Caco-2 (cell line): Measurements from ENCODE around the gene SORCS2. TPM values are rescaled to one million over a fixed set of nuclear protein-coding genes. Genes with fewer than 3 reads are reported as not detected.
A peak's percentile ranks its signal among the peaks of the same experiment; 100 is the strongest.

Experiments
- Bru-seq: library from RNA; stranded (reverse); fragments of 400-500 nt; gene quantifications from one replicate; lab custom pipeline; 2021; lab: Mats Ljungman, UMichigan
- BruChase-seq, 2 experiments: library from RNA; stranded (reverse); fragments of 400-500 nt; gene quantifications; one replicate each; lab custom pipeline; 2021; lab: Mats Ljungman, UMichigan
- BruUV-seq: library from RNA; stranded (reverse); fragments of 400-500 nt; replicated peaks from 2 replicates; lab custom pipeline; 2021; lab: Mats Ljungman, UMichigan
- CTCF ChIA-PET: fragments of 300-600 bp; sonication (Branson Sonifier 250); formaldehyde crosslinking; loops from one replicate; lab custom pipeline; 2022; ENCODE audit warnings: antibody characterized with exemption; lab: Charles Lee
- POLR2A ChIA-PET: fragments of 300-600 bp; sonication (Branson Sonifier 250); formaldehyde crosslinking; loops from one replicate; lab custom pipeline; 2022; ENCODE audit warnings: antibody characterized with exemption; lab: Charles Lee
- DNase-seq, 2 experiments: peaks; one replicate each; pipeline versions ENCODE4 v3.0.0 to v3.0.0-alpha.2; 2020 to 2022
- H3K27me3 ChIP-seq: replicated peaks from 2 replicates; pipeline ENCODE4 v1.6.0; 2011; ENCODE audit warnings: low read length; ENCODE audit not compliant: control insufficient read depth, insufficient read depth
- H3K36me3 ChIP-seq: 2 replicates; pipeline ENCODE4 v1.5.1; 2011; ENCODE audit warnings: low read length; ENCODE audit not compliant: control insufficient read depth, insufficient read depth
- H3K4me1 ChIP-seq: fragments of 250-450 bp; sonication (Bioruptor Pico); 2 replicates; pipeline ENCODE4 v1.5.1; 2020; ENCODE audit warnings: mild to moderate bottlenecking
- H3K4me3 ChIP-seq: 2 replicates; pipeline ENCODE4 v1.5.1; 2011; ENCODE audit warnings: low read depth, mild to moderate bottlenecking, control low read depth, low read length
- H3K9me3 ChIP-seq: fragments of 250-450 bp; sonication (Bioruptor Pico); 2 replicates; pipeline ENCODE4 v1.5.1; 2020; ENCODE audit warnings: mild to moderate bottlenecking, moderate library complexity
- H3K27ac Mint-ChIP-seq: one replicate; pipeline ENCODE4 v1.8.0; 2022; ENCODE audit warnings: mixed read lengths; ENCODE audit not compliant: unreplicated experiment
- H3K27me3 Mint-ChIP-seq: one replicate; pipeline ENCODE4 v1.8.0; 2022; ENCODE audit warnings: mixed read lengths; ENCODE audit not compliant: insufficient read depth, unreplicated experiment
- H3K36me3 Mint-ChIP-seq: one replicate; pipeline ENCODE4 v1.8.0; 2022; ENCODE audit warnings: mild to moderate bottlenecking, mixed read lengths; ENCODE audit not compliant: insufficient read depth, unreplicated experiment
- H3K4me1 Mint-ChIP-seq: one replicate; pipeline ENCODE4 v1.8.0; 2022; ENCODE audit warnings: low read depth, mixed read lengths; ENCODE audit not compliant: unreplicated experiment
- H3K4me3 Mint-ChIP-seq: one replicate; pipeline ENCODE4 v1.8.0; 2022; ENCODE audit warnings: mild to moderate bottlenecking, moderate library complexity, mixed read lengths; ENCODE audit not compliant: unreplicated experiment
- H3K9me3 Mint-ChIP-seq: one replicate; pipeline ENCODE4 v1.8.0; 2022; ENCODE audit warnings: mixed read lengths; ENCODE audit not compliant: unreplicated experiment
- CTCF ChIP-seq, 2 experiments: fragments of 200-600 bp in 1 of 2; IDR thresholded peaks; 1 replicate in 1 of 2; 2 replicates in 1 of 2; pipeline versions ENCODE4 v1.5.1 to v1.8.0; 2011 to 2022; ENCODE audit warnings: antibody characterized with exemption in 1 of 2, control low read depth in 1 of 2, inconsistent platforms in 1 of 2, low read depth in 1 of 2, low read length in 1 of 2, mild to moderate bottlenecking in 1 of 2, moderate library complexity in 1 of 2; ENCODE audit not compliant: insufficient read depth in 1 of 2, severe bottlenecking in 1 of 2, unreplicated experiment in 1 of 2
- intact Hi-C: fragments of 100-400 bp; cut with micrococcal nuclease; formaldehyde crosslinking; loops from one replicate; pipeline ENCODE4 v1.10.0; 2022; ENCODE audit not compliant: unreplicated experiment
- long read RNA-seq: library from polyadenylated mRNA; stranded (forward); transcript quantifications from one replicate; pipeline ENCODE4 v2.0.0, GENCODE V29; 2022
- total RNA-seq: library from RNA; stranded (reverse); gene quantifications from 2 replicates; pipeline ENCODE4 v1.2.3, GENCODE V29; 2022

The SORCS2 gene
- total RNA-seq, result 1.6 and 2.1 TPM in 2 replicates
- Bru-seq, nascent RNA, result percentile 33 among the genes with signal in this experiment
- percentile 35 among the genes with signal in this experiment for BruChase-seq, experiment 1, labeled RNA remaining after a 2-hour chase
- percentile 36 among the genes with signal in this experiment for BruChase-seq, experiment 2, labeled RNA remaining after a 6-hour chase
- long read RNA-seq, partial matches to known transcripts, result 0 of 5 reads
- long read RNA-seq, other reads (novel, unspliced or antisense), result 5 of 5 reads

- Histone ChIP-seq H3K4me3 (peak within 1 kb of the TSS; percentile 44), H3K4me1 (peaks cover 3% of the 10 kb centered on the region; the same call in 1 of the 2 replicates), H3K27me3 (no peaks in the 10 kb centered on the region), H3K9me3 (no peaks in the 10 kb centered on the region), H3K36me3 (no peaks in the 10 kb centered on the region)
- Mint-ChIP-seq H3K4me3 (peak within 1 kb of the TSS; percentile 53), H3K36me3 (no peaks in the 10 kb centered on the region), H3K4me1 (peaks cover 12% of the 10 kb centered on the region), H3K9me3 (no peaks in the 10 kb centered on the region), H3K27me3 (peaks cover 5% of the 10 kb centered on the region), H3K27ac (no peak within 1 kb of the TSS)
- DNase-seq, result peak; percentile 62 to 89
- TF ChIP-seq CTCF (IDR thresholded peaks at IDR 0.05; ENCODE audit: insufficient read depth in 1 of 2, low read depth in 1 of 2, low read length in 1 of 2, severe bottlenecking in 1 of 2, unreplicated experiment in 1 of 2), result peak; percentile 29 to 77
- CTCF ChIA-PET, result interaction anchor here (0.6 to 1.4 kb wide), 6 partner anchors 9 to 143 kb away, joined by 3 to 10 read pairs (median 4); no protein-coding TSS in a partner anchor
- intact Hi-C loops, result loop anchor here (1.0 to 5.0 kb wide), 3 partner anchors 104 to 525 kb away; no protein-coding TSS in a partner anchor
- BruUV-seq, result no TSS peak
- POLR2A ChIA-PET, result no interaction called here
Observed at GRCh38 chr4:7192252-7193029, at the start of gene SORCS2. TSS of gene SORCS2 (plus strand) at chr4:7192538.

- H3K27ac Mint-ChIP-seq, result no peak overlapping the region
- no peaks in the 10 kb centered on the region for H3K9me3 Mint-ChIP-seq
- no TSS peak for BruUV-seq
- no peaks in the 10 kb centered on the region for H3K36me3 ChIP-seq
- no peaks in the 10 kb centered on the region for H3K9me3 ChIP-seq
- no peak for DNase-seq
- no peak for TF ChIP-seq CTCF (IDR thresholded peaks at IDR 0.05; ENCODE audit: insufficient read depth in 1 of 2, low read depth in 1 of 2, low read length in 1 of 2, severe bottlenecking in 1 of 2, unreplicated experiment in 1 of 2)
- intact Hi-C loops, result loop anchor here (5.0 kb wide), 1 partner anchor 42 kb away; no protein-coding TSS in a partner anchor
- H3K36me3 Mint-ChIP-seq, result no peaks in the 10 kb centered on the region
- no peaks in the 10 kb centered on the region for H3K27me3 ChIP-seq
- POLR2A ChIA-PET, result no interaction called here
- no peaks in the 10 kb centered on the region for H3K4me1 Mint-ChIP-seq
- H3K4me3 Mint-ChIP-seq, result no peak overlapping the region
- H3K4me3 ChIP-seq, result no peak overlapping the region
- CTCF ChIA-PET, result no interaction called here
- H3K4me1 ChIP-seq, result no peaks in the 10 kb centered on the region
- H3K27me3 Mint-ChIP-seq, result no peaks in the 10 kb centered on the region
Observed at GRCh38 chr4:7144374-7145290, 47.7 kb upstream of the SORCS2 start.
